Measurements from ENCODE around the gene HAGH.

DNA sequence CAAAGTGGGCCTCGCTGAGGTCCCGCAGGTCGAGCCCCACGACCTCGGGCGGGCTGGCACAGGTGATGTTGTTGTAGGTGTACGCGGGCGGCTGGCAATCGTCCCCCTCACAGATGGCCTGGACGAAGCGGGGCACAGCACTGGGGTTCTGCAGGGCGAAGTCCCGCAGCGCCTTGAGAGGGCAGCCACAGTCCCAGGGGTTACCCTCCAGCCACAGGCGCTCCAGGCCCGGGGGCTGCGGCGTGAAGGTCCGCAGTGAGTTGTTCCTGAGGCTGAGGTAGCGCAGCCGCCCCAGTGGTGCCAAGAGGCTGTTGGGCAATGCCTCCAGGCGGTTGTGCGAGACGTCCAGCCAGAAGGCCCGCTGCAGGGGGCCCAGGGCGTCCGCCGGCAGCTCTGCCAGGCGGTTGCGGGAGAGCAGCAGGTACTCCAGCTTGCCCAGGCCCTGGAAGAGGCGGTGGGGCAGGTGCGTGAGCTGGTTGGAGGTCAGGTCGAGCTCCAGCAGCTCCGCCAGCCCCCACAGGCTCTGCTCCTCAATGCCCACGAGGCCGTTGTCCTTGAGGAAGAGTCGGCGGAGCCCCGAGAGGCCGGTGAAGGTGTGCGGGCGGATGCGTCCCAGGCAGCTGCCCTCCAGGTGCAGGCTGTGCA, 35.9 kb downstream of the HAGH start:
- TF ChIP-seq, protein P1, sequence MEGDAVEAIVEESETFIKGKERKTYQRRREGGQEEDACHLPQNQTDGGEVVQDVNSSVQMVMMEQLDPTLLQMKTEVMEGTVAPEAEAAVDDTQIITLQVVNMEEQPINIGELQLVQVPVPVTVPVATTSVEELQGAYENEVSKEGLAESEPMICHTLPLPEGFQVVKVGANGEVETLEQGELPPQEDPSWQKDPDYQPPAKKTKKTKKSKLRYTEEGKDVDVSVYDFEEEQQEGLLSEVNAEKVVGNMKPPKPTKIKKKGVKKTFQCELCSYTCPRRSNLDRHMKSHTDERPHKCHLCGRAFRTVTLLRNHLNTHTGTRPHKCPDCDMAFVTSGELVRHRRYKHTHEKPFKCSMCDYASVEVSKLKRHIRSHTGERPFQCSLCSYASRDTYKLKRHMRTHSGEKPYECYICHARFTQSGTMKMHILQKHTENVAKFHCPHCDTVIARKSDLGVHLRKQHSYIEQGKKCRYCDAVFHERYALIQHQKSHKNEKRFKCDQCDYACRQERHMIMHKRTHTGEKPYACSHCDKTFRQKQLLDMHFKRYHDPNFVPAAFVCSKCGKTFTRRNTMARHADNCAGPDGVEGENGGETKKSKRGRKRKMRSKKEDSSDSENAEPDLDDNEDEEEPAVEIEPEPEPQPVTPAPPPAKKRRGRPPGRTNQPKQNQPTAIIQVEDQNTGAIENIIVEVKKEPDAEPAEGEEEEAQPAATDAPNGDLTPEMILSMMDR (IDR thresholded peaks at IDR 0.05; ENCODE audit: insufficient read depth, low read length), result no peak
- TF ChIP-seq, protein P2, sequence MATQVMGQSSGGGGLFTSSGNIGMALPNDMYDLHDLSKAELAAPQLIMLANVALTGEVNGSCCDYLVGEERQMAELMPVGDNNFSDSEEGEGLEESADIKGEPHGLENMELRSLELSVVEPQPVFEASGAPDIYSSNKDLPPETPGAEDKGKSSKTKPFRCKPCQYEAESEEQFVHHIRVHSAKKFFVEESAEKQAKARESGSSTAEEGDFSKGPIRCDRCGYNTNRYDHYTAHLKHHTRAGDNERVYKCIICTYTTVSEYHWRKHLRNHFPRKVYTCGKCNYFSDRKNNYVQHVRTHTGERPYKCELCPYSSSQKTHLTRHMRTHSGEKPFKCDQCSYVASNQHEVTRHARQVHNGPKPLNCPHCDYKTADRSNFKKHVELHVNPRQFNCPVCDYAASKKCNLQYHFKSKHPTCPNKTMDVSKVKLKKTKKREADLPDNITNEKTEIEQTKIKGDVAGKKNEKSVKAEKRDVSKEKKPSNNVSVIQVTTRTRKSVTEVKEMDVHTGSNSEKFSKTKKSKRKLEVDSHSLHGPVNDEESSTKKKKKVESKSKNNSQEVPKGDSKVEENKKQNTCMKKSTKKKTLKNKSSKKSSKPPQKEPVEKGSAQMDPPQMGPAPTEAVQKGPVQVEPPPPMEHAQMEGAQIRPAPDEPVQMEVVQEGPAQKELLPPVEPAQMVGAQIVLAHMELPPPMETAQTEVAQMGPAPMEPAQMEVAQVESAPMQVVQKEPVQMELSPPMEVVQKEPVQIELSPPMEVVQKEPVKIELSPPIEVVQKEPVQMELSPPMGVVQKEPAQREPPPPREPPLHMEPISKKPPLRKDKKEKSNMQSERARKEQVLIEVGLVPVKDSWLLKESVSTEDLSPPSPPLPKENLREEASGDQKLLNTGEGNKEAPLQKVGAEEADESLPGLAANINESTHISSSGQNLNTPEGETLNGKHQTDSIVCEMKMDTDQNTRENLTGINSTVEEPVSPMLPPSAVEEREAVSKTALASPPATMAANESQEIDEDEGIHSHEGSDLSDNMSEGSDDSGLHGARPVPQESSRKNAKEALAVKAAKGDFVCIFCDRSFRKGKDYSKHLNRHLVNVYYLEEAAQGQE (IDR thresholded peaks at IDR 0.05; ENCODE audit: insufficient replicate concordance, low read depth), result no peak
- TF ChIP-seq SPI1 (IDR thresholded peaks at IDR 0.05; ENCODE audit: borderline replicate concordance, low read depth) (no peak), GABPA (IDR thresholded peaks at IDR 0.05; ENCODE audit: low read depth) (no peak)

All from HL-60 (cell line).